Measurements from ENCODE around the gene ACOT8. TPM values are rescaled to one million over a fixed set of nuclear protein-coding genes. Genes with fewer than 3 reads are reported as not detected.

ACOT8 gene
- total RNA-seq, 2 donors from 2014 or later, result 36.8 to 42.8 TPM

GRCh38 chr20:45896641-45897161 lies 39.5 kb upstream of the ACOT8 start:
- WGBS, 2 donors, result 96 to 100% methylated on average over 3 to 14 of the region's 14 CpGs
- Histone ChIP-seq H3K4me1 (peaks cover 15% of the 10 kb centered on the region), H3K27ac (no peak overlapping the region), H3K36me3 (replicated peaks in 1 of 2; ENCODE audit: insufficient read depth in 1 of 2, low read depth in 2 of 2) (peaks cover 0 to 17% of the 10 kb centered on the region in 2 donors), H3K4me3 (no peak overlapping the region), H3K9me3 (no peaks in the 10 kb centered on the region), H3K27me3 (no peaks in the 10 kb centered on the region)
- no peak for ATAC-seq
- DNase-seq, result no peak
- TF ChIP-seq, protein P1, sequence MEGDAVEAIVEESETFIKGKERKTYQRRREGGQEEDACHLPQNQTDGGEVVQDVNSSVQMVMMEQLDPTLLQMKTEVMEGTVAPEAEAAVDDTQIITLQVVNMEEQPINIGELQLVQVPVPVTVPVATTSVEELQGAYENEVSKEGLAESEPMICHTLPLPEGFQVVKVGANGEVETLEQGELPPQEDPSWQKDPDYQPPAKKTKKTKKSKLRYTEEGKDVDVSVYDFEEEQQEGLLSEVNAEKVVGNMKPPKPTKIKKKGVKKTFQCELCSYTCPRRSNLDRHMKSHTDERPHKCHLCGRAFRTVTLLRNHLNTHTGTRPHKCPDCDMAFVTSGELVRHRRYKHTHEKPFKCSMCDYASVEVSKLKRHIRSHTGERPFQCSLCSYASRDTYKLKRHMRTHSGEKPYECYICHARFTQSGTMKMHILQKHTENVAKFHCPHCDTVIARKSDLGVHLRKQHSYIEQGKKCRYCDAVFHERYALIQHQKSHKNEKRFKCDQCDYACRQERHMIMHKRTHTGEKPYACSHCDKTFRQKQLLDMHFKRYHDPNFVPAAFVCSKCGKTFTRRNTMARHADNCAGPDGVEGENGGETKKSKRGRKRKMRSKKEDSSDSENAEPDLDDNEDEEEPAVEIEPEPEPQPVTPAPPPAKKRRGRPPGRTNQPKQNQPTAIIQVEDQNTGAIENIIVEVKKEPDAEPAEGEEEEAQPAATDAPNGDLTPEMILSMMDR (IDR thresholded peaks at IDR 0.05), result no peak
- no peak for TF ChIP-seq POLR2A (IDR thresholded peaks at IDR 0.05)
- intact Hi-C loops (cut with DNase I), result loop anchor here (10.0 kb wide), 1 partner anchor 68 kb away; no protein-coding TSS in a partner anchor

DNA sequence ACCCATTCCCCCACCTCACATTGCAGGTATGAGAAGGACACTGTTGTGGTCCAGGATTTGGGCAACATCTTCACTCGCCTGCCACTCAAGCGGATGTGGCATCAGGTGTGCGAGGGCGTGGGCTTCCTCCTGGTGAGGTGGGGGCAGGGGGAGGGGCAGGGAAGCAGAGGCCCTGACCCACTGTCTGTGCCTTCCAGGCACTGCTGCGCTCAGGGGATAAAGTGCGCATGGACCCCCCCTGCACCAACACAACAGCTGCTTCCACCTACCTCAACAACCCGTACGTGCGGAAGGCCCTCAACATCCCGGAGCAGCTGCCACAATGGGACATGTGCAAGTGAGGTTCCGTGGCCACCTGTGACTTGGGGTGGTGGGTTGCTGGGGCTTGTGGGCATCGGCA lies 37.6 kb upstream of the ACOT8 start:
- WGBS, 2 donors, result 69 to 87% methylated on average over 5 to 12 of the region's 12 CpGs
- no peaks in the 10 kb centered on the region for H3K27me3 ChIP-seq
- H3K4me3 ChIP-seq, result no peak overlapping the region
- TF ChIP-seq POLR2A (IDR thresholded peaks at IDR 0.05), result no peak
- TF ChIP-seq, protein P1 (IDR thresholded peaks at IDR 0.05), result no peak
- intact Hi-C loops (cut with DNase I), result loop anchor here (10.0 kb wide), 1 partner anchor 70 kb away; no protein-coding TSS in a partner anchor
- no peak overlapping the region for H3K27ac ChIP-seq
- DNase-seq (no peak), ATAC-seq (no peak)
- no peaks in the 10 kb centered on the region for H3K9me3 ChIP-seq
- peaks cover 0 to 15% of the 10 kb centered on the region in 2 donors for H3K36me3 ChIP-seq (replicated peaks in 1 of 2; ENCODE audit: insufficient read depth in 1 of 2, low read depth in 2 of 2)
- H3K4me1 ChIP-seq, result peaks cover 28% of the 10 kb centered on the region

GRCh38 chr20:45893831-45894230 lies 36.6 kb upstream of the ACOT8 start:
- ATAC-seq (no peak), DNase-seq (no peak)
- no peaks in the 10 kb centered on the region for H3K9me3 ChIP-seq
- H3K27me3 ChIP-seq, result no peaks in the 10 kb centered on the region
- H3K36me3 ChIP-seq (replicated peaks in 1 of 2; ENCODE audit: insufficient read depth in 1 of 2, low read depth in 2 of 2), result peaks cover 0 to 10% of the 10 kb centered on the region in 2 donors
- no peak for TF ChIP-seq POLR2A (IDR thresholded peaks at IDR 0.05)
- TF ChIP-seq, protein P1 (IDR thresholded peaks at IDR 0.05), result no peak
- peaks cover 33% of the 10 kb centered on the region for H3K4me1 ChIP-seq
- 88 to 96% methylated on average over 4 of the region's 4 CpGs for WGBS, 2 donors
- intact Hi-C loops (cut with DNase I), result loop anchor here (10.0 kb wide), 1 partner anchor 71 kb away; no protein-coding TSS in a partner anchor
- H3K4me3 ChIP-seq, result no peak overlapping the region
- H3K27ac ChIP-seq, result no peak overlapping the region

DNA sequence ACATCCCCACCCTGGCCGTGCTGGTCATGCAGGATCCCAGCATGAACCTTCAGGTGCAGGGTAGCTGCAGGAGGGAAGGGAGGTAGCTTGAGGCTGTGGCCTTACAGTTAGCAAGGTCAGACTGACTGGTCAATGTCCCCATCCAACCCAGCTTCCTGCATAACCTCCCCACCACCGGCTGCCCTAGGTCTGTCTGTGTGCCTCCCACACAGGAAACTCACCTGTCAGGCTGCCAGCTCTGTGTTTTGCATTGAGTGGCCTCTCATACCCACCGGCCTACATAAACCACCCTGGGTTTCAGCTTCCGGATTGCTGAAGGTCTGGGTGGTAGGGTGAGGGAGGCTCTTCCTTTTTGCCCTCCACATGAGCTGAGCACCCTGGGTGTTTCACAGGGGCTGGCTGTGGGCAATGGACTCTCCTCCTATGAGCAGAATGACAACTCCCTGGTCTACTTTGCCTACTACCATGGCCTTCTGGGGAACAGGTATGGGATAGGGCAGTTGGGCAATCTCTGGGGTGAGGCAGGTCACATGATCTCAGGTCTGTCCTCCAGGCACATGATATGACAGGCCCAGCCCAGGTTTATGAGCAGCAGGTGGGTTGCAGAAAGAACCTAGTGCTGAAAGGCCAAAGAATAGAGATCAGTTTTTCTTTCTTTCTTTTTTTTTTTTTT lies 35.8 kb upstream of the ACOT8 start:
- Histone ChIP-seq H3K36me3 (replicated peaks in 1 of 2; ENCODE audit: insufficient read depth in 1 of 2, low read depth in 2 of 2) (peaks cover 0 to 7% of the 10 kb centered on the region in 2 donors), H3K4me1 (peaks cover 33% of the 10 kb centered on the region), H3K9me3 (no peaks in the 10 kb centered on the region), H3K4me3 (no peak overlapping the region), H3K27me3 (no peaks in the 10 kb centered on the region), H3K27ac (no peak overlapping the region)
- DNase-seq (no peak), ATAC-seq (no peak)
- intact Hi-C loops (cut with DNase I), result loop anchor here (10.0 kb wide), 1 partner anchor 72 kb away; no protein-coding TSS in a partner anchor
- WGBS, 2 donors, result 58 to 71% methylated on average over 1 to 4 of the region's 4 CpGs
- TF ChIP-seq POLR2A (IDR thresholded peaks at IDR 0.05), result no peak
- TF ChIP-seq, protein P1 (IDR thresholded peaks at IDR 0.05), result no peak
